Sigmoid colon (tissue), 7 donors: Measurements from ENCODE around the gene CLIP4. TPM values are rescaled to one million over a fixed set of nuclear protein-coding genes. Genes with fewer than 3 reads are reported as not detected.

Experiments used
- polyA plus RNA-seq, 3 donors: library from polyadenylated mRNA; stranded (reverse); fragments of 200-250 nt; gene quantifications; one replicate each; pipeline ENCODE4 v1.2.3, GENCODE V29; 2013
- total RNA-seq, 4 donors: library from RNA; depleted of rRNA; stranded (reverse); fragments of >200 nt; gene quantifications; one replicate each; pipeline ENCODE4 v1.1.0, GENCODE V29; 2016
- donor health status: healthy with polysubstance abuse.
- donor health status: Bipolar disorder and iron deficiency.
- donor health status: healthy.

CLIP4 gene
- total and polyA plus RNA-seq, 7 donors, result 1.8 to 94.6 (median 68.5) TPM

Other genes starting within 250 kb of the CLIP4 start
- 10 to 100 TPM in 2 of 4 donors, 1 to 10 TPM in 2; 8.6 to 16.8 (median 10.5) TPM for gene TRMT61B, start 245.1 kb upstream of the CLIP4 start, total RNA-seq
- gene TRMT61B, start 245.1 kb upstream of the CLIP4 start, polyA plus RNA-seq, result 10 to 100 TPM; 10.9 to 13.8 (median 12.2) TPM
- 10 to 100 TPM; 24.9 to 45.3 (median 36.1) TPM for gene WDR43, start 220.7 kb upstream of the CLIP4 start, total RNA-seq
- 10 to 100 TPM in 2 of 3 donors, 1 to 10 TPM in 1; 8.4 to 18.5 (median 13.2) TPM for gene WDR43, start 220.7 kb upstream of the CLIP4 start, polyA plus RNA-seq
- gene TOGARAM2, start 134.1 kb upstream of the CLIP4 start, total RNA-seq, result 1 to 10 TPM in 2 of 4 donors, under 1 TPM in 2; 0.28 to 3.2 (median 1.8) TPM
- gene TOGARAM2, start 134.1 kb upstream of the CLIP4 start, polyA plus RNA-seq, result under 1 TPM in 1 of 3 donors, not detected in 2; 0.23 TPM
- under 1 TPM in 2 of 4 donors, not detected in 2; under 0.01 to 0.14 TPM for gene PCARE, start 40.9 kb upstream of the CLIP4 start, total RNA-seq
- gene PCARE, start 40.9 kb upstream of the CLIP4 start, polyA plus RNA-seq, result not detected